Mucosa of gallbladder (tissue), 1 donor: ENCODE measurements around the gene CTNNB1. TPM values are rescaled to one million over a fixed set of nuclear protein-coding genes. Genes with fewer than 3 reads are reported as not detected.
"Not testable (repeated sequence)": the region's sequence is repeated elsewhere in the genome, so short reads cannot be mapped to it uniquely, and the experiment has no call there.

Experiments used
- DNase-seq: peaks from one replicate; pipeline ENCODE4 v3.0.0-alpha.2; 2020; ENCODE audit warnings: low spot score
- total RNA-seq: library from RNA; stranded (reverse); gene quantifications from one replicate; pipeline ENCODE4 v1.2.1, GENCODE V29; 2021
- donor health status: DM: no; HTN: no; CAD: no.

The CTNNB1 gene
- total RNA-seq, 1 donor from 2014 or later = 380 TPM

DNA sequence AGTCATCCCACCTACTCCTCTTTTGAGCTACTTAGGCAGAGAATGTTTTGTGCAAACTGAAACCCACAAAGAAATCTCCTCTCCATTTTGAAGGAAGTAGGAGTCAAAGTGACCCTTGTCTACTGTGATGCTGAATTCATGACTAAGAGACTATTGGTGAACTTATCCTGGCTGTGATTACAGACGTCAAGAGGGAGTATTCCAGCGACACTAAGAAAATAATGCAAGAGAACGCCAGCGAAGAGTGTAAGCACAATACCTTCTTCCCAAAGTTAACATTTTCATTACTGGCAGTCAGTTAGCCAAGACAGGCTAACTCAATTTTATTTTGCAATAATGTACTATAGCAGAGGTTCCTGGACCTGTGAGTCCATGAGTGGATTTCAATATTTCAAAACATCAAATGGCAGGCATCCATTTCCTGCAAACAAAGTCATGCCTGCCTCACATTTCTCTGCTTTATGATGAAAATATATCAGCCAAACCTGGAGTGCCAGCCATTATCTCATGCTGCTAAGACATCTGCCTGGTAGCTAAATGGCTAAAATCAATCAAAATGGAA is 59.0 kb downstream of the CTNNB1 start:
- no peak for DNase-seq

DNA sequence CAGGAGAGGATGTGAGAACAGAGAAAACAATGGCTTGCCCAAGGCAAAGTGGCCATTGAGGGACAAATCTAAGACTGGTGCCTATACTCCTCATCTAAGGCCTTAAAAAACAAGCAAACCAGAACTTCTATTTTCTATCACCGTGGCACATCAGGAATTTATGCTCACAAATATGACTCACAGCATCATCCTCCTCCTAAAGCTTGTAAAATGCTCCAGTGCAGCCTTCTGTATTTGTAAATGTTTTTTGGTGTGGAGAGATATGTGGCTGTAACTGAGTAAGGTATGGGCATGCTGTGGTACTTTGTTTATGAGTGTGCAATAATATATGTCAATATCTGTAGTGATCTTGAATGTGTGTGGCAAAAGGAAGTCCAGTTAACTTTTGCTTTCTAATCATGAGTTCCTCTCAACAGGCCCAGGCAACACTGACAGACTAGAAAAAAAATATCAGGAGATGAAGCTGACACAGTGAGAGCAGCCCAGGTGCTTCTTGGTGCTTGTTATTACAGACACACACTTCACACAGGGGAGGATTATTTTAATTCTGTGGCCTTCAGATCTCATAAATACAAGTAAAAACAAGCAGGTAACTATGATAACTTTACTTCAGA is 60.3 kb downstream of the CTNNB1 start:
- DNase-seq = no peak

DNA sequence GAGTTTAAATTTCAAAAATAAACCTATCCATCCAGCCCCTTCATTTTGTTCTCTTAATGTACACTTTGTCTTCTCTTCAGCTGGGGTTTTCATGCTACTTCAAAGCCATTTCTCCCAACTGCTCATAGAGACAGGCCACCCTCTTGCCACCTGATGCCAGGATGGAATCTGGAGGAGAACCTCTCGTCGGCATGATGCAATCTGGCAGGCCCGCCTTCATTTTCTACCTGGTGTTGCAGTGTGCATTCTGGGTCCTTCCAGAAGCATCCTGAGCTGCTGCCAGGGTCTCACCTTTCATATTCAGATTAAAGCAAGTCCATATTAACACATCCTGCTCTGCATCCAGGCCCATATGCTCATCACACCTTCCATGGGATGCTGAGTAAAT is 60.8 kb downstream of the CTNNB1 start:
- no peak for DNase-seq

DNA sequence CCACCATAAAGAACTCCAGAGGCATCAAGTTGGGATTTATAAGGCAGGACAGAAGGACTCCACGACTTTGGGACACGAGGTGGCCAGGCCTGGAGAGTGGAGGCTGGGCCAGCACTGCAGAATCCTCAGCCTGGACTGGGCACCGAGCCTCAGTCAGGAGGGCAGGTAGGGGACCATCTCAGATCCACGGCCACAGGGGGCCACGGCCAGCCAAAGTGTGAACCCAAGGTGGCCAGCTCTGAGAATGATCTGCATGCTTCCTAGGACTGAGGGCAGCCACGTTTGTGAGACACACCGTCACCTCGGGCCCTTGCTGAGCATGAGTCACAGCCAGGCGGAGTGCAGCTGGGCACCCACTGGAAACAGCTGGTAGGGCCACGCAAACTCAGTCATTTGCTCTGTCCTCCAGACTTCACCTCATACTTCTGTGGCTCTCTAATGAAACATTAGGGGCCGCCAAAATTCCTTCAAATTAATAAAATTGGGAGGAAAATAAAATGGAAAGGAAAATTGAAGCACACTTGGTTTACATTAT is 65.8 kb downstream of the CTNNB1 start:
- DNase-seq = no peak

DNA sequence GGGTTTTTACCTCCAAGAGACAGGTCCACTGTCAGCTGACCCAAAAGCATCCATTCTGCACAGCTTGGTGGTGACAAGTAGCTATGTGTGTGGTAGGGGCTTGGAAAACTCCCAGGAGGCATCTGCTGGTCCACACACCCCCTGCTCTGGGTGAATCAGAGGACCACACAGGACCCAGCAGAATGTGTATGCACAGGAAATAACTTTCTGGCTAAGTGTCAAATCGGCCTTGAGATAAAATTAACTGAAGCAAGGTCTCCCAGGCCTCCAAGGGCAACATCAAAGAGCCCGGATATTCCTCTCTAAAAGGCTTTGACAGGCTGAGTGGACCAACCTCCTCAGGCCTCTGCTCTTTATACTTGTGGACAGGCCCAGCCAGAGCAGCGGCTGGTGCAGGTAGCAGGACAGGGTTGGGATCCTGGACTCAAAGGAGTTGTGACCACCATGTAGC is 66.5 kb downstream of the CTNNB1 start:
- no peak for DNase-seq

DNA sequence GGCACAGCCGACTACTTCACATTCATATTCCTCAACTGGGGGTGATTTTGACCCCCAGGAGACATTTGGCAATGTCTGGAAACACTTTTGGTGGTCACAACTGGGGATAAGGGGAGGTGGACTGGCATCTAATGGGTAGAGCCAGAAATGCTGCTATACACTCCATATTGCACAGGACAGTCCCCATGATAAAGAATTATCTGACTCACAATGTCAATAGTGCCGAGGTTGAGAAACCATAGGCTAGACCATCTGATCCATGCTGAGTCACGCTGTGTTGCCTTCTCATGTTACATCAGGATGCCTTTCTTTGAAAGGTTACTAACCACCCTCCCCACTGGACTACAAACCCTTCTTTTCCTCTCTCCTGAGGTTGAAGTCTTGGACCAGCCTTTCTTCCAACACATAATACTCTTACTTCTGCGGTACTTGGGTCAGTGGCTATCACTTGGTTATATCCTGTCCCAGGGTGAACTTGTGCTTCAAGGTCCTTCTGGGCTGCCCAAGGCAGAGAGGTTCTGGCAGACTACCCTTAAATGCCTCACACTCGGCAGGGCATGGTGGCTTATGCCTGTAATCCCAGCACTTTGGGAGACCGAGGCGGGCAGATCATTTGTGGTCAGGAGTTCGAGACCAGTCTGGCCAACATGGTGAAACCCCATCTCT is 68.8 kb downstream of the CTNNB1 start:
- no peak for DNase-seq

DNA sequence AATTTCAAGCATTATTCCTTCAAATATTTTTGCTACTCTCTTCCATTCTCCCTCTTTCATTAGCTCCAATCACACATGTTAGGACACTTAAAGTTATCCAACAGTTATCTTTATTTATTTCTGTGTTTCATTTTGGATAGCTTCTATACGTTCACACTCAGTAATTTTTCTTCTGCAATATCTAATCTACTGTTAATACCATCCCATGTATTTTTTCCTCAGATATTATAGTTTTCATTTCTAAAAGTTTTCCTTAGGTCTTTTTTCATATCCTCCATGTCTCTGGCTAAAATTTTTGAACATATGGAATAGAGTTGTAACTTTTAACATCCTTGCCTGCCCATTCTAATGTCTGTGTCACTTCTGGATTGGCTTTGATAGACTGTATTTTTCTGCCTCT is 73.4 kb downstream of the CTNNB1 start:
- no peak for DNase-seq

DNA sequence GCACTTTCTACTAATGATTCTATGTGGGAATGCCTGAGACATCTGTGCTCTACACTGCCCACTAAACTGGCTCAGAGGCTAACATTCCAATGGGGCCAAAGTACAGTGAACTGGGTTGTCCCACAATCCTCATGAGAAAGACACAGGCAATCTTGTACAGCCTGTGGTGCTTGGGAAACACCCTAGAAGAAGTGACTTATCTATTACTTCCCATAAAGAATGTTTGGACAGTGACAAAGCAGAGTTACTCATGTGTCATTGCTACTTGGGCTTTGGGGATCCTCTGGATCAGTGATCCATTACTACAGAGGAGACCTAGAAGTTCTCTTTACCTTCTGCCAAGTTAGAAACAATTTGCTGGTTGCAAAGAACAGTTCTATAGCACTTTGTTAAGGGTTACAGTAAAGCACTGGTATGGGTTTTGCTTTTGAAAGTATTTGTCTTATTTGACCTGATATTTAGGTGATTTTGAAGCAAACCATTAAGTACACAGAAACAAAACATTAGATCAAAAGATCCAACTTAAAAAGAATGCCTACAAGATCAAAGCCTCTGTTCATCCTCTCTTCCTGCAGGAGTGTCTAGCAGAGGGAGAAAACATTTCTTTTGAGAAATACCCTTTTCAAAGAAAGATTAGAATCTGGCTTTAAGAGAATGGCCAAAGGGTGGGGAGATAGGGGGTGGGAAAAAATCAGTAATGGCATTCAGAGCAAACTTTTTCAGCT is 75.8 kb downstream of the CTNNB1 start:
- DNase-seq = peak; percentile 12

DNA sequence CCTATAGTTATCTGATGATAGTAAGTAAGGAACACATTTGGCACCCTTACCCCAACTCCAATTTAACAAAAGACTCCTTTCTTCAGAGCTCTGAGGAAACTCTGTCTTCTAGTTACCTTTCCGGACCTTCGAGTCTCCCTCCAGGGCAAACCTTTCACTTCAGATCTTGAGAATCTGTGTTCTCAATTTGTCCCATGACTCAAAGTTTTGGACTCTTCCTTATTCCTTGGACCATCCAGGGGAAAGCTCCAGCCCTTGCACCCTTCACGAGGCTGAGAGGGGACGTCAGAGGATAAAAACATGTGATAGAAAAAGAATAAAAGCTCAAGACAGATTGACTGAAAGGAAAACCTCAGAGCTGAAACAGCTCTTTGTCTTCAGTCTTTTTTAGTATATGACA is 76.9 kb downstream of the CTNNB1 start:
- no peak for DNase-seq

DNA sequence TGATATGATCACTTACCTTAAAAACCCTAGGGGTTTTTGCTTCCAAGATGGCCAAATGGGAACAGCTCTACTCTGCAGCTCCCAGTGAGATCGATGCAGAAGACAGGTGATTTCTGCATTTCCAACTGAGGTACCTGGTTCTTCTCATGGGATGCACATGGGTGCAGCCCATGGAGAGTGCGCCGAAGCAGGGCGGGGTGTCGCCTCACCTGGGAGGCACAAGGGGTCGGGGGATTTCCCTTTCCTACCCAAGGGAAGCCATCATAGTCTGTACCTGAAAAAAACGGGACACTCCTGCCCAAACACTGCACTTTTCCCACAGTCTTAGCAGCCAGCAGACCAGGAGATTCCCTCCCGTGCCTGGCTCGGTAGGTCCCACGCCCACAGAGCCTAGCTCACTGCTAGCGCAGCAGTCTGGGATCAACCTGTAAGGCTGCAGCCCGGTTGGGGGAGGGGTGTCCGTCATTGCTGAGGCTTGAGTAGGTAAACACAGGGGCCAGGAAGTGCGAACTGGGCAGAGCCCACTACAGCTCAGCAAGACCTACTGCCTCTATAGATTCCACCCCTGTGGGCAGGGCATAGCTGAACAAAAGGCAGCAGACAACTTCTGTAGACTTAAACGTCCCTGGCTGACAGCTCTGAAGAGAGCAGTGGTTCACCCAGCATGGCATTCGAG is 78.6 kb downstream of the CTNNB1 start:
- no peak for DNase-seq

DNA sequence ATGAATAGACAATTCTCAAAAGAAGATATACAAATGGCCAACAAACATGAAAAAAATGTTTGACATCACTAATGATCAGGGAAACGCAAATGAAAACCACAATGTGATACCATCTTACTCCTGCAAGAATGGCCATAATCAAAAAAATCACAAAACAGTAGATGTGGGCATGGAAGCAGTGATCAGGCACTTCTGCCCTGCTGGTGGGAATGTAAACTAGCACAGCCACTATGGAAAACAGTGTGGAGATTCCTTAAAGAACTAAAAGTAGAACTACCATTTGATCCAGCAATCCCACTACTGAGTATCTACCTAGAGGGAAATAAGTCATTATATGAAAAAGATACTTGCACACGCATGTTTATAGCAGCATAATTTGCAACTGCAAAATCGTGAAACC is 85.6 kb downstream of the CTNNB1 start:
- not testable (repeated sequence) for DNase-seq

DNA sequence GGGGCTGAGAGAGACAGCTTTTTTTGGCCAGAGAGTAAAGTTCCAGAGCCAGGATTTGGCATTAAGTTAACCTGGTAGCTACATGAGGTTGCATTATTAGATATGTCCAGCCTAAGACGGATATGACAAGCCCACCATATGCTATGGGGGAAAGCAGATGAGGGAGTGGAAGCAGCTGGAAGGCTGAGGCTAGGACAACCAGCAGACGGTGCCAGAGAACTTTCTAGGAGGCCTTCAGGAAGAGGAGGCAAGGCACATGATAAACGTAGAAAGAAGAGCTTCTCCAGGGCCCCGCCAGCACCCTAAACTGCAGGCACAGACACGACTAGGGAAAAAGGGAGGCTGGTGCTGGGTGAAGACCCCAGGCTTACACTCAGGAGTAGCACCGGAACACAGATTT is 87.0 kb downstream of the CTNNB1 start:
- no peak for DNase-seq

DNA sequence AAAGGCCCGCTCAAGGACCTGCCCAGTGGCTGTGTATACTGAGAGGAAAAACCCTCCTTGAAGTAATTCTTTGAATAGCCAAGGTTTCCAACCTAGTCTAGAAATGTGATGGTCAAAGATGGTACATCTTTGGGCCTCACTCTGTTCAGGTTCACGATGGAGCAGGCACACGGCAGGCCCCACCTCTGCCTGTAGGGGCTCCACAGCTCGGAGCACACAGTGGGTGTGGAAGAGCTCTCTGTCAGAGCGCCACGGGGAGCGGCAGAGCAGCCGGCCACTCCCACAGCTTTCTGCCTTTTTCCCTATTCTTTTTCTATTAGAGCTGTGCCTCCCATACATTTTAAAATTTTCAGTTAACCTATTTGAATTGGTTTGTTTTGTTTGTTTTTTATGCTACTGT is 89.5 kb downstream of the CTNNB1 start:
- DNase-seq = no peak
